M059J (cell line): ENCODE data around the gene NCBP2L. TPM values are rescaled to one million over a fixed set of nuclear protein-coding genes. Genes with fewer than 3 reads are reported as not detected.

Experiments used
- DNase-seq: peaks from one replicate; pipeline ENCODE4 v3.0.0-alpha.2; 2012; ENCODE audit warnings: low read depth
- total RNA-seq: library from RNA; depleted of rRNA; stranded (reverse); fragments of >200 nt; shearing (Covaris generic); gene quantifications from 2 replicates; pipeline ENCODE4 v1.2.3, GENCODE V29; 2014

NCBP2L gene
- total RNA-seq, 1 experiment from 2014 or later, result not detected

DNA sequence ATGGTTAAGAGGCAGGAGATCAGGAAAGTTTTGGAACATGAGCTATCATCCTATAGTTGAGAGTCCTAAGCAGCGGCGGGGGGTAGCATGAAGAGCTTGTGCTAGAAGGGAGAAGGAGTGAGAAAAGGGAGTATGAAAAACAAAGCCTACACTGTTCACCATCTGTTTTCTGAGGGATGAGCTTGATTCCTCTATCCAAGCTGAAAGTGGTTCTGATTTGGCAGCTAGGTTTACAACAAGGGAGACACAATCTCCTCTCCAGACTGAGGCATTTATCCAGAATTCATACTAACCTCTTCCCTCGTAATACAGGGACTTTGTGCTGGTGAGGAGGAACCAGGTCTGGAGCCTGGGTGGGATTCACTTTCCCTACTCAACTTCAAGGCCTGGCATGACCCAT is 25.5 kb upstream of the NCBP2L start:
- no peak for DNase-seq

DNA sequence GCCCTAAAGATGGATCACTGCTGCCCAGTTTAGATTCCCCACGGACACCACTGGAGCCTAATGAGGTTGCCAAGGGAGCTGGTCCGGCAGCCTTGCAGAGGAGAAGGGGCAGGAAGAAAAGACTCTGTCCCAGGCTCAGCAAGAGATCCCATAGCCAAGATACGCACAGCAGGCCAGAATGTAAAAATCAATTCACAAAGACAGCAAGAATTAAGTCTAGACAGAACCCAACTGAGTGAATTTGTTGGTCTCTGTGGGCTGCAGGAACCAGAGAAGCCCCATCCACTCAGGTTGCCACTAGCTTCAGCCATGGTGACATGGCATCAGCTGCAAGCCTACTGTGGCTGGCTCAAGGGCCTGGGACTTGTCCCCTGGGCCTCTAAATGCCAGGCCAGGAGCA is 24.8 kb upstream of the NCBP2L start:
- no peak for DNase-seq

DNA sequence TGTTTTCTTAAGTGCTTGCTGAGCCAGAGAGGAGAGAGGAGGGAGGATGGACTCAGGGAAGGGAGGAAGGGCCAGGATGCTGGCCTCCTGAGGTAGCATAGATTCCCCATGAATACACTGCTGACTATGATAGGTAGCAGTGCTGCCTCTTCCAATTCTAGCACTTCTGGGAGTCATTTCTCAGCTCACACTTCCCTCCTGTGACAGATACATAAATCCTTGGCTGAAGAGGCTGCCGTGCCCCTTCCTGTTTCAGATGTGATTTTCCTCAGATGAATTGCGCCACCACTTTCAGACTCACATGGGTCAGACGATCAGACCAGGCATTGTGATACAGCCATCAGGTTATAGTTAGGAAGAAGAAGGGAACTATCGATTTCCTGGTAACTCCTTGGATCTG is 24.3 kb upstream of the NCBP2L start:
- no peak for DNase-seq

DNA sequence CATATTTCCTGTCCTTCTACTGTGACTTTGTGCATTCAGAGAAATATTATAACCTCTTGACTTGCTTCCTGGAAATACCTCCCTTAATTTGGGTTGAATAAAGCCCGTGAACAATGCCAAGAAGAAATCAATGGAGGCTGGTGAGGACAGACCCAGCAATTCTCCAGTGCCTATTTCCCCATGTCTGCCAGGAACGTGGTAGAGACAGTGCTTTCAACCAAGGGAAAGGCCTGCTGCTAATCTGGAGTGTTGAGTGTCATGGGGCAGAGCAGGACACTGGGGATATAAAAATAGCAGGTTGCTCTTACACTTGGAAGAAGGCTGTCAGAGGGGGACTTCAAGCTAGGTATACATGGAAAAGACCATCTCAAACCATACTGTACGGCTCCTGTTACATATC is 21.8 kb upstream of the NCBP2L start:
- no peak for DNase-seq

DNA sequence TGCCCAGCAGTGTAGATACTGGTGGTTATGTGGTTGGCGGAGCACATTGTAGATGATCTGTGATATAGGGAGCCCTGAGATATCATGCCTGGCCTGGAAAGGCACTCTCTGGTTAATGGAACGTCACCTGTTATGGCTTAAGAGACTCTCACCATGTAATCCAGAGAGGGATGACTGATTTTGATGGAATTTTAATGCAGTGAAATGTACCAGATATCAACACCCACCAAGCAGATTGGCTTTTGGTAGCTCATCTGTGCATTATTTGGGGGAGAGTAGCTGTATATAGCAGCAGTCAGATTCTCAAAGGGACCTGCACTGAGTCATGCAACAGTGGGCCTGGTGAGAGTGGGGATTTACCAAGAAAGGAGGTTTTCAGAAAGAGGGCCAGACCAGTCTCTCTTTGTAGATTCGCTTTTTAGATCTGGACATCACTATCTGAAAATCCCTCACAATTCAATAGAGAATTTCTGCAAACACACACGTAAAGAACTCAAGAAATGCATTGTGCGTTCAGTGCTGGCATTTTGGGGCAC is 19.2 kb upstream of the NCBP2L start:
- no peak for DNase-seq

DNA sequence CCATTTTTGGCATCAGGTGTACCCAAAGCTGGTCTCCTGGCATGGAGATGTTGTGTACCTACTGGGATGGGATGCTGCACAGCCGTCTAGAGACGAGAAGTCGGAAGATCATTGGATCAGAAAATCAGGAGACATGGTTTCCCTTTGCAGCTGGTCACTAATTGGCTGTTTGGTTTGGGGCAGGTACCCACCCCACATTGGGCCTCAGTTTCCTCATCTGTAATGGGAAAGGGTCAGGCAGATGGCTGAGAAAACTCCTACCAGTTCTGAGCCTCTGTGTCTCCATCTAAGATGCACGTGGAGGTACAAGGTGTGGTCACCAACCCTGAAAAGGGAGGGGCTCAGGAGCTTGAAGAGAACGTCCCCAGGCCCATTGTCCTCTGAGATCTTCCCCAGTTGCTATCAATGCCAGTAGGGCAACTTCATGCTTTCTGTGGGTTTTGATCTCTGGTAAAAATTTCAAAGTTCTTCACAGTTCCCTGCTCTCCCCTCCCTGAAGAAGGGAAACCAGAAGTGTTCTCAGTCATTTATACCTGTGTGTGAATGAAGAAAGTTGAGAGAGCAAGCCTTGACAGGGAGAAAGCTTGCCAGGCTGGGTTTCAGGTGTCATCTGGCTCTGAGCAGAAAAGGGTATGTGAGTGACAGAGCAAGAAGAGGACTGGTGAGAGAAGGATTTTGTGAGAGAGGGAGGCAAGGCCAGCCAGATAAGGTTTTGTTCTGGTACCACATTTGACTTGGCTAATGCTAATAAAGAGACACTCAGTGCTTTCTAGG is 17.0 kb upstream of the NCBP2L start:
- DNase-seq, result no peak

DNA sequence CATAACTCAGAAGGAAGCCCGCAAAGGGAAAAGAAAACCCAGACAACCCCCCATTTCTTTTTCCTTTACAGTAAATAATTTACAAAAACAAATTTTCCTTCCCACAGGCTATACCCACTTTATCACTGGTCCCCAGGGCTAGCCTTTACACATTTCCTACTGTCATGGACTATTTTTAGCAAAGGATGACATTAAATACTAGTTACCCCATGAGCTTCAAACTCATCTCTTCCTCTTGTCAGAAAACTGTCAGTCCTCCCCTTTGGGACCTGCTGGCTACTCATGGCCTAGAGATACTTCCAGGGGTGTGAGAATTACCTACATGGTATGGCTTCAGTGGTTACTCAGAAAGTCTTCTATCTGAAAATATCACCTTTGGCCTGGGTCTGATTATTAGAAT is 13.9 kb upstream of the NCBP2L start:
- DNase-seq, result no peak

DNA sequence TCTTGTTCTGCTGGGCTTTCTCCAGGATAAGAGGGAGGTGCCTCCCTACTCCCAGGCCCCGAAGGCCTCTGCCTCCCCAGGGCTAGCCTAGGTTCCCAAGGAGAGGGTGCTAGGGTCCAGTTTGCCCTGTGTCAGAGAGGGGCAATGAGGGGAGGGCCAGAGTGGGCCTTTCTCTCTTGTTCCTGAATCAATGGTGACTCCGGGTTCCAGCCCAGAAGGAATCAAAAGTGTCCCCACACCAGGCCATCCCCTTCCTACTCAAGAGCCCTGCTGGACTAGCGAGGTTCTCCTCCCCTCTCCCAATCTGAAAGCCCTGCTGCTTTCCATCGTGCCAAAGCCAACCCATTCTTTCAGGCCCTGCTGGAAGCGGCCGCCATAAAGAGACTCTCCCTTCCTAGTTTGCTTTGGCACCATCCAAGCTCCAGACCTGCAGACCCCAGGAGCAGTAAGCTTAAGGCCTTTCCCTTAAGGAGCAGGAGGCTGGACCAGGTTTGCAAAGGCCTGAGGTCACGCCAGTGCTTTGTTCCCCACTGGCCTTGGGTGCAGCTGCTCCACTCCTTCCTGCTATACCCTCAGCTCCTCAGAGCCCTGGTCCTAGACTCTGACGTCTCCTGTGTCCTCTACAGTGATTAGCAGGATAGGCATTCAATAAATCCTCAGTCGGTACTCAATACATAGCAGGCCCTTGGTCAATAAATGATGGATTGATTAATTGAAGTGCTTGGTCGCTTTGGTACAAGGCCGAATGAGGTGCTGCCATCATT is 12.5 kb upstream of the NCBP2L start:
- DNase-seq, result no peak

DNA sequence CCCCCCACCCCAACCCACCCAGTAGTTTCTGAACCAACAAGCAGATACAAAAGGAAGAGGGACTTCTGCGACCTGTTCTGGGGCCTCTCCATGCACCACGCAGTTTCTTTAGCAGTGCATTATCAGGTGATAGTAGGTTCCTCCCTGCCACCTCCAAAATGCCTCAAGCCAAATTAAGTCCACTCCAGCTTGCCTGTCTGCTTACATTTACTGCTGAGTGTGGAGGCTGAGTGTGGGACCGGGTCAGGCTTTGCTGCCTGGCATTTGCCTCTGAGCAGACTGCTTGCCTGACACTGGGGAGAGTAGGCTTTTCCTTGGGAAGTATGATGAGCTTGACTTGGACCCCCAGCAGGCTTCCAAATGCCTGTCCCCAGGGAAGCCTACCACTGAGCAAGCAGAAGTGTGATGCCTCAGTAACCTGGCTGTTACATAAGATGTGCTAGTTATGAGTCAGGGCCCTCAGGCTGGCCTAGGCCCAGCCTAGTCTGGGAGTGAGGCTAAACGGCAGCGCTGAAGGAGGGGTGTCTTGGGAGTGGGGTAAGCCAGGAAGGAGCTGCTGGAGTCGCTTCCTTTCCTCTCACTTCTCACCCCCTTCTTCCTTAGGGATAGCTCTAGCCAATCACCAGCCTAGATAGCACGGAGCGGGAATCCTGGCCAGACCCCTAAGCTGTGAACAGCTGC is 10.9 kb upstream of the NCBP2L start:
- DNase-seq, result peak; percentile 78

DNA sequence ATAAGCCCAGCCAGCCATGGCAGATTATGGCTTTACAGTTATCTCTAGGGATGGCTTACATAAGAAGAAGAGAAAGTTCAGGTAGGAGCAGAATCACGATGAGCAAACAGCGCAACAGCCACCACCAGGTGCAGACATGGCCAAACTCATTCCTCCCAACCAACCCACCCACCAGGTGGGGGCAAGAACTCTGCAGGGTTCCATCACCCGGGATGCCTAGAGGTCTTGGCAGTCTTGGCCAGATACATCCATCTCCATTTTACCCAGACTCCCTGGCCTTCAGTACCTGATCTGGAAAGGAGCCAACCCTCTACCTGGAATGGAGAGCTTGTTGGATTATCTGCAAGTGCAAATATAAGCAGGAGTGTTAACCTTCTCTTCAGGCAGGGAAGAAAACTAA is 9.5 kb upstream of the NCBP2L start:
- no peak for DNase-seq

DNA sequence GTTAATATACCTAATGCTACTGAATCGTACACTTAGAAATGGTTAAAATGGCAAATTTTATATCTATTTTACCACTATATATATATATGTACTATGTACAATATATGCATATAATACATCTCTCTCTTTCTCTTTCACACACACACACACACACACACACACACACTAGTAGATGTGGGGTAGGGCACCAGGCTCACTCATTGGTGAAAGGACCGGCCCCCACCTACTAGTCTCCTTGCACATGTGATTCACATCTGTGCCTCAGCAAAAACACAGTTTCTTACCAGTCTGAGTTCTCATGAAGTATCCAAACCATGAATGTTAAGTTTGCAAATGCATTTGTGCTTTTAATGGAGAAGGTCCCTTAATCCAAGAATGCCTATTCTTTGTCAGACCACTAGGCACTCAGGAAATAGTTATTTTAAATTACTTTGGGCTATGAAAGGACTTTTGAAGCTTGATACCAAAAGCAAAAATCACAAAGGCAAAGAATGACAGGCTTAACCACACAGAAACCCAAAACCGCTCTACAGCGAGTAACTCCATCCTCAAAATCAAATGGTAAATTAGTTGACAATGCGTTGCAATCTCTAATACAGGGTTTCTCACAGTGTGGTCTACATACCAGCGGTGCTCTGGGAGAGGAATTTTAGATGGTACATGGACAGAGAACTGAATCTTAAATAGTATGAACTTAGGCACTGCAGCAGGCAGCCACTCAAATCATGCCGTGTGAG is 7.8 kb upstream of the NCBP2L start:
- DNase-seq, result no peak

DNA sequence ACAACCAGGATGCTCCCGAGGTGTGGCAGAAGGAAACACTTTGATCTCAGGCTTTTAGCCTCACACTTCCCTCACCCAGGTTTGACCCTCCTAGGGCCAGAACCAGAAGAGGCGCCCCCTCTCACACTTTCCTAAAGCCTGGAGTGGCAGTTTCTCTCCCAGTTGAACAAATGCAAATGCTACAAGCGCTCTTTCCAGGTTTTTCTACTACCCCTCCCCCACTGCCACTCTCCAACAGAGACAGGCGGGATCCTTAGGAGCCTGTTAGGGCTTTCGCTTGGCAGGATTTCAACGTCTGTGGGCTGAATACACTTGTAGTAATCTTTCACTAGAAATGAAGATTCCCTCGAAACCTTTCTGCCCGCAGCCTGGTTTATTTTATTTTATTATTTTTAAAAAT is 4.3 kb upstream of the NCBP2L start:
- DNase-seq, result no peak

DNA sequence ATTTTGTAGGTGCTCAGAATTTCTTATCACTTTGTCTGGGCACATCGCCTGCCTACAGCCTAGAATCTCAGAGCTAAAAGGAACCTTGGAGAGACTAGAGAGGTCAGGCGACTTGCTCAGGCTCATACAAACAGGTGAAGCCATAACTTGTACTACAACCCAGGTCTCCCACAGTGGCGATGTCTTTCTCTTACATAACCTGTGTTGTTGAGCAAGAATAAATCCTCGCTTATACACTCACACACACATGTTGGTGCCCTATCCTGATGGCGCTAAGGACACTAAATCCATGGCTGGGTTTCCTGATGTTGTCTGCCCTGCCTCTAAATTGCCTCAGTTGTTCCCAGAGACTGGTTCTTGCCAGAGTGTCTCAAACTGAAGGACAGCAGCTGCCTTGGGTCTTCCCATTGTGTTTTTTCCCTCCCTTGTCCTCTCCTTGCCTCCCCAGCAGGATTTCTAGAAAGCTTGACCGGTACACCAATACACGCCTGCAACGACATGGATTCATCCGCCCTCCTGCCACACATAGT is 3.6 kb upstream of the NCBP2L start:
- no peak for DNase-seq

DNA sequence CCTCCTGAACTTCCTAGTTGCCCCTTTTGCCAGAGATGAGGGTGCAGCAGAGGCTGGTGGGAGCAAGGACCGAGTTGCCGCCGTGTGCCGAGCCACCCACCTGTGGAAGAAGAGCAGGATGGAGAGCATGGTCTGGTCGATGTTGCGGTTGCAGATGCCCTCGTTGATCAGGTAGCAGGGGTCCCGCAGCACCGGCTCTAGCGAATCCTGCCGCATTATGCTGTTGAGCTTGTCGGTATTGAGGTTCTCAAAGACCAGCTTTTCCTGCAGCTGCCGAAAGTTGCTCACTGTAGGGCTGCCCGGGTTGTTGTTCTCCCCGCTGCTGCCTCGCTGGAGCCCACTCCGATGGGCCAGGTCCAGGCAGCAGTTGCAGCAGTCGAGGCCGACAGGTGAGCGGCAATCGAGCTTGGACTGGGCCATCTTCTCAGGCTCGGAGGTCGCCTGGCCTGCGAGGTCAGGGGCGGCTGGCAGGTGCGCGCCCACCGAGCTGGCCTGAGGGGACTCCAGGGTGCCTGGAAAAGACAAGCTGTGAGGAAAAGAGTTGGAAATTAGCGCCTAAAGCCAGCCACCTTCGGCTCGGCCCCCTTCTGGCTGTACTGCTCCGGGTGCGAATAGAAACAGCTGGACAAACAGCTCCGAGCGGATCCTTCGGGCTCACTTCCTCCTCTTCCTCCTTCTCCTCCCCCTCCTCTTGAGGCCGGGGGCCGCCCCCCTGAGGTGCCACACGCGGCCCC is 2.4 kb upstream of the NCBP2L start:
- DNase-seq, result no peak

DNA sequence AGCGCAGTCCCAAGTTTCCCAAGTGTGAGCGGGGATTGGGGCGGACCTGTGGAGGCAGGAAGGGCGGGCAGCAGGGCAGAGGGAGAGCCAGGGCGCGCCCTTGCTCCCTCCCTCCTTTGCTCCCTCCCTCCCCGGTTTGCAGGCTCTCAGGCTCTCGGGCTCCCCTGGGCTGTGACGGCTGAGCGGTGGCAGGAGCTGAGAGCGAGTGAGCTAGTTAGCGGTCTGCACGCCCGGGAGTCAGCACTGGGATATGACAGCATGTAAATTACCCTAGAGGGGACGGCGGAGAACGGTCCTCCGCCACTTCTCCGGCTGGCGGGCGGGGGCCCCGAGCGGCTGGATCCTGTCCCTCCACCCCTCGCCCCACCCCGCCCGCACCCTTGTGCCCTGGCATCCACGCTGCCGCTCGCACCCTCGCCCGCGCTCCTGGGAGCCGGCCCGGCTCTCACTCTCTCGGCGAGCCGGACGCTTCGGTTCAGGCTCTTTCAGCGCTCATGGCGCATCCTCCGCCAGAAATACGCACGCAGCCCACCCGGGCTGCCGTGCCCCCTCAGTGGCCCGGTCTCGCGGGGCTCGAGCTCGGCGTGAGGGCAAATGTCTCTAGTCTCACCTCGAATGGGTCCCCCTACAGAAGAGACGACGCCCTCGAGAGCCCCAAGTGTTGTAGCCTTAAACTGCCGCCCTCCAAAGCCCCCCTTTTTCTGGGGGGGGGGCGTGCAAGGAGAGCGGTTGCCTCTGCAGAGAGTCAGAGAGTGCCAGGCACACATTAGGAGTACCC is 1.6 kb upstream of the NCBP2L start, which contains the start of gene TSC22D3:
Gene TSC22D3, minus strand, starts transcription at position 54 of the 778 bp plus-strand sequence. CDS start 368 bp downstream, outside the sequence.
- DNase-seq, result peak; percentile 86

DNA sequence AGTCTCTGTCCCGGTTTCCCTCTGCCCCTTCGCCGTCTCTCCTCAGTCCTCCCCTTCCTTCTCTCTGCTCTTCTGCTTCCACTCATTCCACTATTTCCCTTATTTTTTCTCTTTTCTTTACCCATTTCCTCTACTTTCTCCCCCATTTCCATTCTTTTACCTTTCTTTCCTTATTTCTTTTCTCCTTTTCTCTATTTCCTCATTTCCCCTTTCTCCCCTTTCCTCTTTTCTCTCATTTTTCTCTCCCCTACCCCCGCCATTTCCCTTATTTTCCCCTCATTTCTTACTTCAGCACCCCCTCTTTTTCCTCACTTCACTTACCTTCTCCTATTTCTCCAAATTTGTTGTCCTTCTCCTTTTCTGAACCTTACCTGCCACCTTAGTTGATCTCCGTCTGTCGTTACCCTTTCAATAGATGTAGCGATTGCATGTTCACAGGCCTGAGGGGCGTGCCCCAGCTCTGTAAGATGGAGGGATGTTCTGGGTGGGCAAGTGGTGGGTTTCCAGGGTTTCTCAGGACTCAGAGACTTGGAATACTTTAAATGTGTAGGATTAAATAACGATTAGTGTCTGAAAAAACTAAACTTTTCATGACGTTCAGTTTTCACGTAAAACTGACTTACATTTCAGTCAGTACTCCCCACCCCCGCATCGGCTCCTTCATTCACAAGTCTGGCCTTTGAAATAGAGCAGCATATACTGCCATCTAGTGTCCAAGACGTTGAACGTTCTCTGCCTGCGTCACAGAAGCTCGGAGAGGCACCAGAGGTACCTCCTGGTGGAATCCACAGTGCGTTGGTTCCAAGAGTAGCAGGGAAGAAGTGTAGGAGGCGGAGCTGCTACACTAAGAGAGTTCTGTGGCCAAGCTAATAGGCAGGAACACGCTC is 641 bp upstream of the NCBP2L start:
- peak; percentile 86 for DNase-seq

DNA sequence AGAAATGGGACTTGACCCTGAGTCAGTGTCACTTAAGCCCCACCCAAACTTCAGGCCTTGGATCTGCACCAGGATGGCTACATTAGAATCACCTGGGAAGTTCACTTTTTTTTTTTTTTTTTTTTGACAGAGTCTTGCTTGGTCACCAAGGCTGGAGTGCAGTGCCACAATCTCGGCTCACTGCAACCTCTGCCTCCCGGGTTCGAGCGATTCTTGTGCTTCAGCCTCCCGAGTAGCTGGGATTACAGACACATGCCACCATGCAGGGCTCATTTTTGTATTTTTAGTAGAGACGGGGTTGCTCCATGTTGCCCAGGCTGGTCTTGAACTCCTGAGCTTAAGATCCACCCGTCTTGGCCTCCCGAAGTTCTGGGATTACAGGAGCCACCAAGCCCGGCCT is 3.0 kb downstream of the NCBP2L start:
- no peak for DNase-seq

DNA sequence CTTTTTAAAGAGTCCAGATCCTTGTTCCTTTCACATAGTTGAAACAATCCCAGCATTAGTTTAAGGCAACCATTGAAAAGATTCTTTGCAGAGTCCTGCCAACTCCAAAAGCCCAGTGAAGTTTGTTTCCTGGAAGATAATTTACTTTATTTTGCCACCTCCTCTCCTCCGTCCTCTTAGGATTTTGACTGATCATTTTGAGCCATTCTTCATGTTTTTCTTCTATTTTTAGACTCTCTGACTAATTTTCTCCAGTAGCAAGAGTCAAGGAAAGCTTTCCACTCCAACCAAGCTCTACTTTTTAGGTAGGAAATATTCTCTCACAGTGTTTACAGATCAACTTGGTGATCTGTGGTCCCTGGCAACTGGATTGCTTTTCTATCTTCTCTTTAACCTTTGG is 10.3 kb downstream of the NCBP2L start:
- DNase-seq, result no peak

DNA sequence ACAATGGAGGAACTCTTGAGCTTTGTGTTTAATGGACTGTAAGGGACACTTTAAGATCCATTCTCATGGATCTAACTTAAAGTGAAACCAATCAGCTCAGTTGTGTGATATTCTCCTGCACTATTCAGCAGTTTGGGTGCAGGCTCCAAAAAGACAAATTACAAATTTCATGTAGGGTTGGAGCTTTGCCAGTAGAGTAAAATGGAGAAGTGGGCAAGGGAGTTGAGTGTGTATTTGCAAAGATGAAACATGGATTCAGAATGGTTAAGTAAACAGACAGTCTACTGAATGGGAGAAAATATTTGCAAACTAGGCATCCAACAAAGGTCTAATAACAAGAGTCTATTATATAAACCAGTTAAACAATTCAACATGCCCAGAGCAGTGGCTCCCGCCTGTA is 26.9 kb downstream of the NCBP2L start:
- DNase-seq, result no peak
